Choroid plexus epithelial cell (primary cell): Measurements from ENCODE around the gene GYS2.
A peak's percentile ranks its signal among the peaks of the same experiment; 100 is the strongest.
"Not testable (repeated sequence)": the region's sequence is repeated elsewhere in the genome, so short reads cannot be mapped to it uniquely, and the experiment has no call there.

Experiments used
- DNase-seq: peaks from one replicate; pipeline ENCODE4 v3.0.0-alpha.2; 2010; ENCODE audit warnings: low read depth
- H3K4me3 ChIP-seq: 2 replicates; pipeline ENCODE4 v1.5.1; 2011; ENCODE audit warnings: low read depth, mild to moderate bottlenecking, control low read depth, low read length, moderate library complexity
- CTCF ChIP-seq: conservative IDR thresholded peaks from 2 replicates; pipeline ENCODE4 v1.5.1; 2011; ENCODE audit warnings: low read depth, mild to moderate bottlenecking, control low read depth, inconsistent platforms, low read length, moderate library complexity

GYS2 gene

DNA sequence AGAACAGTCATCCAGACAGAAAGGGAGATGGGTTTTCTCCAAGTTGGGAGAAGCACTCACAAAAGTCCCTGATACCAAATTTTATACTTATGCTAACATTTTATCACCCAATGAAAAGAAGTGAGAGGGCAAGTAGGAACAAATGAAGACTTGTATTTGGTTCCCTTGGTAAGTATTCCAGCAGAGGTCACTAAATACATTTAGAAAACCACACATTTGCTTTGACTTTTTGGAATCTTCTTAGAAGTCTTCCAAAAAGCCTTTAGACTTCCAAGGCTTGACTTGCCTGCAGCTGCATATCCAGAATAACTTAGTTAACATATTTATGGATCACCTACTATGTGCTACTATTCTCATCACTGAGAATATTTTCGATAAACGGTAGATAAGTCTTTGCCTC is 3.1 kb upstream of the GYS2 start:
- peak; percentile 54 for TF ChIP-seq CTCF
- H3K4me3 ChIP-seq, result no peak overlapping the region
- peak; percentile 68 for DNase-seq

DNA sequence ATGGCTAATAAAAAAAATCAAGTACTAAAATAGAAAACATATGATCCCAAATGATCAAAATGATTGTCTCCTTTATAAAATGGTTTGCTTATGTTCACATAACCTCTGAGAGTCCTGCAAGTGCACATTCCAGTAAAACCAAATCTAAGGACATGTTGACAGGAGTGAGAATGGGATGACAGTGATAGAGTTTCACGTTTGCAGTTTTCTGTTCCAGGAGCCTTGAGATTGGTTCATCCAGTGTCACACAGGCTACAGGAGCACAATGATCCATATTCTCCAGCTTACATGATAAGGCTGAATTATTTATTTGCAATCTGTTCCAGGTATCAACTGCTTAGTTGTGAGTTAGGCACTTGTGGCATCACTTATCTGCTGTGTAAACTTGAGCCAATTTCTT is 1.5 kb upstream of the GYS2 start:
- H3K4me3 ChIP-seq, result no peak overlapping the region
- TF ChIP-seq CTCF, result no peak
- no peak for DNase-seq

DNA sequence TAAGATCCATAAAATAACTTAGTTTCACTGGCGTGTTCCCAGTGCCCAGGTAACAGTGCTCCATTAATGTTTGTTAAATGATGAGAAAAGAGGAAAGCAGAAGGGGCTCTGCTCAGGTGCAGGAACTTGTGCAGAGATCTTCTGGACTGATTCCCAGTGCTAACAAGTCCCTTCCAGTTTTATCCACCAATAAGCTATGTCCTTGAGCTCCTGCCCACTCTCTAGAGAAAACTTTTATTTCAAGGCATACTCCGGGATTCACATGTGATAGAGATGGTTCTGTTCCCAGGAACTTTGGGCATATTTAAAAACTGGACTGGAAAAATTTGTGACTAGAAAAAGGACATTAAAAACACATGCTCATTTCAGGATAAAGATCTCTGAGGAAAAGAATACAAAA is 1.9 kb downstream of the GYS2 start:
- no peak overlapping the region for H3K4me3 ChIP-seq
- no peak for TF ChIP-seq CTCF

GRCh38 chr12:21600196-21600595 is 4.5 kb downstream of the GYS2 start:
- H3K4me3 ChIP-seq, result no peak overlapping the region
- TF ChIP-seq CTCF, result no peak
- DNase-seq, result no peak

More for the DNA sequence above, 1.9 kb downstream of the GYS2 start:
- DNase-seq, result no peak

DNA sequence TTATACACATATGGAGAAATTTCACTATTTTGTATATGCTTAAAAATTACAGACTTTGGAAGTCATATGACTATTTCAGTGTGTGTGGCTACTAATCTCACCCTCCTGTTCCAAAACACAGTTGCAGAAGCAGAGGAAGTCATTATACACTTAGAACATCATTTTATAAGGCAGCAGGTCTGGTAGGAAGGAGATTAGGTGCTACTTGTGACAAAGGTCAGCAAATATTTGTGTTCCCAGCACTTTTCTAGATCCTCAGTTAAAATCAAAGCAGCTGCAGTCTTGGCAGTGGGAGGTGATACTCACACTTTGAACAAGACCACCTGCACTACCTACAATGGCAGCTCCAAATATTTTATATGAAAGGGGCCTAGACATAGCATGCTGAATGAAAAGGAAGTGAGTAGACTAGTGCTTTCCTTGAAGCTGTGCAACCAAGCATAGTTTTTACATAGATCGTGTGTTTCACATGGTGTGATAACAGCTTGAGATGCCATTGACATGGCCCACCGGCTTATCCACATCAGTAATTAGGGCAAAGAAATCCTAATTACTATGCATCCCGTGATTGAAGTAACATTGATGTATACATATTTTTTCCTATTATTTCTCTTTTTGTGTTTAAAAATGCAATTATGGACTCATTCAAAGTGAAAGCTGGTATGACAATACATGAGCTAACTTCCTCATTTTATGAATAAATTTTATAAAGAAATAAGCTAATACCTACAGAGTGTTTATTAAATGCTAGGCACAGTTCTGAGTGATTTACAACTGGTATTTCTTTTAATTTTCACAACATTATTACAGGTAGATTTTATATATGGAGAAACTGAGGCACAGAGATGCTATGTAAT is 5.3 kb downstream of the GYS2 start:
- no peak for TF ChIP-seq CTCF
- H3K4me3 ChIP-seq, result no peak overlapping the region
- no peak for DNase-seq

- no peak for DNase-seq
- TF ChIP-seq CTCF, result no peak
These were observed 6.0 kb downstream of the GYS2 start for GRCh38 chr12:21598651-21599050.

DNA sequence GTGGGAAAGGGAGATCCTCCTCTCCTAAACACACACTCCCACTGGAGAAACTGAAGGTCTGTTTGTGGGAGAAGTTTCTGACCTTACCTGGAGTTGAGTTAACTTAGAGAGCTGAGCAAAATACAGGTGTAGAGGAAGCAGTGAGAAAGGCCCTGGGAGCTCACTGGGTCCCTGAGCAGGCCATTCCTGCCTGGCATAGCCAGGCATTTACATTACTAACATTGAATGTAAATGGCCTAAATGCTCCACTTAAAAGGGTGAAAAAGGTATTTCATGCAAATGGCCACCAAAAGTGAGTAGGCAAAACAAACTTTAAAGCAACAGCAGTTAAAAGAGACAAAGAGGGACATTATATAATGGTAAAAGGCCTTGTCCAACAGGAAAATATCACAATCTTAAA is 9.3 kb downstream of the GYS2 start:
- H3K4me3 ChIP-seq, DNase-seq: not testable (repeated sequence)

More at GRCh38 chr12:21598651-21599050, 6.0 kb downstream of the GYS2 start:
- H3K4me3 ChIP-seq, result no peak overlapping the region
